HepG2 (cell line): ENCODE measurements around the gene NOS1AP. TPM values are rescaled to one million over a fixed set of nuclear protein-coding genes. Genes with fewer than 3 reads are reported as not detected.

Experiments
- CBX1 ChIP-seq: IDR thresholded peaks from one replicate; pipeline ENCODE4 v1.6.1; 2016; ENCODE audit warnings: antibody characterized with exemption, low read depth
- CREB1 ChIP-seq, 2 experiments: fragments of 450-650 bp in 1 of 2; IDR thresholded peaks; 2 replicates each; pipeline ENCODE4 v1.6.1; 2016 to 2017; ENCODE audit warnings: control low read depth in 1 of 2, mild to moderate bottlenecking in 1 of 2, missing compliant biosample characterization in 1 of 2, missing genetic modification characterization in 1 of 2
- ELF3 ChIP-seq: IDR thresholded peaks from 2 replicates; pipeline ENCODE4 v1.6.1; 2016; ENCODE audit warnings: missing genetic modification reagents, missing compliant biosample characterization
- ERF ChIP-seq: IDR thresholded peaks from 2 replicates; pipeline ENCODE4 v1.6.1; 2018; ENCODE audit warnings: missing biosample characterization, missing genetic modification reagents
- FOXM1 ChIP-seq: sonication (generic); formaldehyde crosslinking; IDR thresholded peaks from 2 replicates; pipeline ENCODE4 v1.5.0; 2020; ENCODE audit warnings: missing genetic modification reagents
- HNF1B ChIP-seq: sonication (generic); formaldehyde crosslinking; IDR thresholded peaks from 2 replicates; pipeline ENCODE4 v1.5.1; 2020; ENCODE audit warnings: mild to moderate bottlenecking, moderate library complexity, missing genetic modification reagents
- MAFK ChIP-seq, 2 experiments: IDR thresholded peaks in 1 of 2; conservative IDR thresholded peaks in 1 of 2; 2 replicates each; pipeline ENCODE4 v1.6.1; 2011; ENCODE audit warnings: improper control_type of control experiment in 2 of 2, low read length in 2 of 2
- MED8 ChIP-seq: sonication (generic); formaldehyde crosslinking; IDR thresholded peaks from 2 replicates; pipeline ENCODE4 v1.8.1; 2023; ENCODE audit warnings: mild to moderate bottlenecking, missing genetic modification reagents; ENCODE audit not compliant: insufficient replicate concordance
- NFE2L2 ChIP-seq: fragments of 150-350 bp; IDR thresholded peaks from 2 replicates; pipeline ENCODE4 v1.6.1; 2014; ENCODE audit warnings: low read length
- NFIC ChIP-seq: IDR thresholded peaks from 2 replicates; pipeline ENCODE4 v1.6.1; 2012; ENCODE audit warnings: mild to moderate bottlenecking, low read length, inconsistent platforms
- NONO ChIP-seq, 2 experiments: fragments of 450-650 bp in 1 of 2; sonication (generic) in 1 of 2; formaldehyde crosslinking in 1 of 2; IDR thresholded peaks in 1 of 2; conservative IDR thresholded peaks in 1 of 2; 2 replicates each; pipeline versions ENCODE4 v1.6.1 to v1.8.0; 2017 to 2022; ENCODE audit warnings: mild to moderate bottlenecking in 1 of 2, missing genetic modification reagents in 1 of 2, moderate library complexity in 1 of 2
- RELA ChIP-seq: sonication (generic); formaldehyde crosslinking; IDR thresholded peaks from 2 replicates; pipeline ENCODE4 v1.4.0; 2020; ENCODE audit warnings: missing genetic modification reagents
- THRA ChIP-seq: sonication (generic); formaldehyde crosslinking; IDR thresholded peaks from 2 replicates; pipeline ENCODE4 v1.4.0; 2020; ENCODE audit warnings: missing genetic modification reagents, borderline replicate concordance
- ZBTB34 ChIP-seq: sonication (generic); formaldehyde crosslinking; IDR thresholded peaks from 2 replicates; pipeline ENCODE4 v1.8.0; 2022; ENCODE audit warnings: mild to moderate bottlenecking, missing genetic modification reagents
- ZFY ChIP-seq: sonication (generic); formaldehyde crosslinking; IDR thresholded peaks from 2 replicates; pipeline ENCODE4 v1.4.0; 2020; ENCODE audit warnings: missing genetic modification reagents
- ZNF18 ChIP-seq: sonication (generic); formaldehyde crosslinking; IDR thresholded peaks from 2 replicates; pipeline ENCODE4 v1.8.0; 2022; ENCODE audit warnings: mild to moderate bottlenecking, missing genetic modification reagents; ENCODE audit not compliant: insufficient replicate concordance
- ZNF235 ChIP-seq: sonication (generic); formaldehyde crosslinking; IDR thresholded peaks from 2 replicates; pipeline ENCODE4 v1.8.1; 2023; ENCODE audit warnings: mild to moderate bottlenecking, missing genetic modification reagents, borderline replicate concordance
- ZNF253 ChIP-seq: sonication (generic); formaldehyde crosslinking; IDR thresholded peaks from 2 replicates; pipeline ENCODE4 v1.8.0; 2022; ENCODE audit warnings: mild to moderate bottlenecking, missing genetic modification reagents, borderline replicate concordance
- ZNF740 ChIP-seq: sonication (generic); formaldehyde crosslinking; IDR thresholded peaks from 2 replicates; pipeline ENCODE4 v1.4.0; 2020; ENCODE audit warnings: missing genetic modification reagents
- polyA plus RNA-seq, 8 experiments: library from polyadenylated mRNA; depleted of rRNA in 3 of 8; stranded (reverse) in 7 of 8; unstranded in 1 of 8; fragments of >200 nt; fragmentation: Illumina TruSeq in 4 of 8; extraction: Trizol in 4 of 8; gene quantifications; 2 replicates each; pipeline versions ENCODE4 v1.2.1 to v1.2.3, GENCODE V29; 2011 to 2016; ENCODE audit warnings: low read depth in 4 of 8, missing spikeins in 1 of 8, mixed read lengths in 1 of 8; ENCODE audit not compliant: insufficient read depth in 1 of 8
- total RNA-seq, 5 experiments: library from RNA; depleted of rRNA; stranded (reverse); fragments of >200 nt; fragmentation: Illumina TruSeq; extraction: Trizol; gene quantifications; 2 replicates each; pipeline ENCODE4 v1.2.3, GENCODE V29; 2016; ENCODE audit warnings: low read depth in 1 of 5

The NOS1AP gene
- total and polyA plus RNA-seq, 2 of the 13 experiments (the other 11 are each of a cell fraction or from before 2014, with no cell fraction given): 2.0 to 3.3 TPM

GRCh38 chr1:162197615-162198421, 128.3 kb downstream of the NOS1AP start (continued):
- TF ChIP-seq ZNF18 (CRISPR knock-in tag) (no peak), RELA (no peak), MED8 (CRISPR knock-in tag) (no peak), ZFY (CRISPR knock-in tag) (peak; percentile 50; the same call in 1 of the 2 replicates), ELF3 (no peak), MAFK (conservative IDR thresholded peaks at IDR 0.05 in 1 of 2, IDR thresholded peaks at IDR 0.05 in 1 of 2; ENCODE audit: low read length in 2 of 2) (no peak), NFE2L2 (no peak), ZNF235 (CRISPR knock-in tag) (no peak), CREB1 (IDR thresholded peaks at IDR 0.05) (no peak), CREB1 (CRISPR knock-in tag; IDR thresholded peaks at IDR 0.05) (no peak), THRA (CRISPR knock-in tag) (no peak), ZNF740 (CRISPR knock-in tag) (no peak), FOXM1 (CRISPR knock-in tag) (no peak), ZNF253 (peak; percentile 32; the same call in 1 of the 2 replicates), CBX1 (no peak), NFIC (no peak), NONO (IDR thresholded peaks at IDR 0.05) (no peak), NONO (CRISPR knock-in tag; conservative IDR thresholded peaks at IDR 0.05) (no peak), ERF (CRISPR knock-in tag) (no peak), HNF1B (CRISPR knock-in tag) (0 out of 2 replicates have a peak, but pooled peaks have one; percentile 17), ZBTB34 (CRISPR knock-in tag) (no peak)
